Measurements from ENCODE around the gene BTBD7. TPM values are rescaled to one million over a fixed set of nuclear protein-coding genes. Genes with fewer than 3 reads are reported as not detected.

Gene BTBD7
- total and polyA plus RNA-seq, 2 of the 4 experiments (the other 2 are of a cell fraction): 11.9 to 30.5 TPM

GRCh38 chr14:93328546-93328945, 4.3 kb downstream of the BTBD7 start:
- CTCF ChIA-PET: no interaction called here
- Histone ChIP-seq H3K4ac (ENCODE audit: low read depth, low read length) (no peak overlapping the region), H4K5ac (ENCODE audit: low read depth, low read length) (no peak overlapping the region), H3K79me1 (ENCODE audit: low read depth in 1 of 2, low read length in 2 of 2) (peaks cover 0 to 51% of the 10 kb centered on the region in 2 experiments; a peak in 2 of 4 replicates), H3K9me1 (ENCODE audit: insufficient read depth, low read length) (no peaks in the 10 kb centered on the region), H3K36me3 (ENCODE audit: control insufficient read depth, insufficient read depth, low read length) (no peaks in the 10 kb centered on the region; the same call in 1 of the 2 replicates), H2AK9ac (replicated peaks; ENCODE audit: low read depth, low read length, poor library complexity) (no peak overlapping the region), H4K20me1 (ENCODE audit: insufficient read depth, low read length) (peaks cover 56% of the 10 kb centered on the region), H2AK5ac (ENCODE audit: low read depth, low read length) (no peak overlapping the region), H2BK5ac (ENCODE audit: low read depth, low read length, poor library complexity, severe bottlenecking) (no peak overlapping the region), H3K9ac (ENCODE audit: low read depth, low read length) (no peak overlapping the region), H3K27me3 (ENCODE audit: control insufficient read depth, insufficient read depth, low read length) (no peaks in the 10 kb centered on the region), H4K8ac (ENCODE audit: low read depth in 2 of 2, low read length in 2 of 2) (no peak overlapping the region), H3K18ac (ENCODE audit: low read depth, low read length) (no peak overlapping the region), H2BK120ac (ENCODE audit: low read depth, low read length) (no peak overlapping the region), H3K4me1 (ENCODE audit: control insufficient read depth, insufficient read depth, low read length) (no peaks in the 10 kb centered on the region), H3K27ac (ENCODE audit: insufficient read depth, low read length) (no peak overlapping the region), H3K4me2 (ENCODE audit: low read depth, low read length) (no peak overlapping the region), H2BK15ac (ENCODE audit: low read depth, low read length) (no peak overlapping the region), H2BK20ac (ENCODE audit: low read depth, low read length) (no peak overlapping the region), H3K4me3 (ENCODE audit: insufficient read depth, low read depth, low read length) (no peak overlapping the region), H3K9me3 (ENCODE audit: control insufficient read depth, insufficient read depth, low read length) (no peaks in the 10 kb centered on the region), H2AFZ (replicated peaks; ENCODE audit: low read length, poor library complexity) (no peak overlapping the region), H3K56ac (ENCODE audit: extremely low read depth, insufficient read depth, low read length) (no peak overlapping the region), H4K91ac (ENCODE audit: insufficient read depth, low read depth, low read length) (no peak overlapping the region), H3K23ac (ENCODE audit: low read depth, low read length) (no peak overlapping the region), H3K14ac (replicated peaks; ENCODE audit: low read depth, low read length) (no peak overlapping the region)
- no CpG with 5 or more reads among the region's 6 CpGs for WGBS, 2 experiments (ENCODE audit: extremely low coverage in 2 of 2, insufficient read length in 1 of 2)
- POLR2A ChIA-PET (ENCODE audit: unreplicated experiment): no interaction called here
- in situ Hi-C loops (cut with MboI; ENCODE audit: low sequenced_read_pairs) (no loop called here), dilution Hi-C loops (cut with HindIII; ENCODE audit: low sequenced_read_pairs, unreplicated experiment) (no loop called here), intact Hi-C loops (cut with micrococcal nuclease) (no loop called here)
- DNase-seq (no peak), ATAC-seq (ENCODE audit: low read depth) (no peak)
- BruUV-seq (replicated peaks): no TSS peak
- TF ChIP-seq RFX5 (IDR thresholded peaks at IDR 0.05; ENCODE audit: low read depth, low read length): no peak
- no peak for TF ChIP-seq RAD21 (IDR thresholded peaks at IDR 0.05; ENCODE audit: low read length)
- no peak for TF ChIP-seq MAFK (IDR thresholded peaks at IDR 0.05; ENCODE audit: low read depth, low read length)
- no peak for TF ChIP-seq USF2 (IDR thresholded peaks at IDR 0.05; ENCODE audit: low read depth, low read length)

All from IMR-90 (cell line).